ENCODE measurements around the gene TRIM62. TPM values are rescaled to one million over a fixed set of nuclear protein-coding genes. Genes with fewer than 3 reads are reported as not detected.

TRIM62 gene
- total RNA-seq, 1 donor from 2014 or later = 8.8 TPM

DNA sequence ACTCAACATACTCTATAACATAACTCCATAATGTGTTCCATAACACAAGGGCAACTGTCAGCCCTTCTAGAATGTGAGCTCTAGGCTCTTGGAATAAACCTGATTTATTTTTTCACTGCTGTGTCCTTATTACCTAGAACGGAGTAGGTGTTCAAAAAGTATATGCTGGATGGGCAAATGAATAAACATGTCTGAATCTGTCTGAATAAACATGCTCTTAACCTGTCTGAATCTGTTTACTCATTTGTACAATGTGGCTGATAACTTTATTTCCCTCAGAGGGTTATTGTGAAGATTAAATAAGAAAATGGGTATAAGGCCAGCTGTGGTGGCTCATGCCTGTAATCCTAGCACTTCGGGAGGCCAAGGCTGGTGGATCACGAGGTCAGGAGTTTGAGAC lies 58.6 kb downstream of the TRIM62 start:
- TF ChIP-seq, protein P1, sequence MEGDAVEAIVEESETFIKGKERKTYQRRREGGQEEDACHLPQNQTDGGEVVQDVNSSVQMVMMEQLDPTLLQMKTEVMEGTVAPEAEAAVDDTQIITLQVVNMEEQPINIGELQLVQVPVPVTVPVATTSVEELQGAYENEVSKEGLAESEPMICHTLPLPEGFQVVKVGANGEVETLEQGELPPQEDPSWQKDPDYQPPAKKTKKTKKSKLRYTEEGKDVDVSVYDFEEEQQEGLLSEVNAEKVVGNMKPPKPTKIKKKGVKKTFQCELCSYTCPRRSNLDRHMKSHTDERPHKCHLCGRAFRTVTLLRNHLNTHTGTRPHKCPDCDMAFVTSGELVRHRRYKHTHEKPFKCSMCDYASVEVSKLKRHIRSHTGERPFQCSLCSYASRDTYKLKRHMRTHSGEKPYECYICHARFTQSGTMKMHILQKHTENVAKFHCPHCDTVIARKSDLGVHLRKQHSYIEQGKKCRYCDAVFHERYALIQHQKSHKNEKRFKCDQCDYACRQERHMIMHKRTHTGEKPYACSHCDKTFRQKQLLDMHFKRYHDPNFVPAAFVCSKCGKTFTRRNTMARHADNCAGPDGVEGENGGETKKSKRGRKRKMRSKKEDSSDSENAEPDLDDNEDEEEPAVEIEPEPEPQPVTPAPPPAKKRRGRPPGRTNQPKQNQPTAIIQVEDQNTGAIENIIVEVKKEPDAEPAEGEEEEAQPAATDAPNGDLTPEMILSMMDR (IDR thresholded peaks at IDR 0.05) = no peak
- TF ChIP-seq POLR2A (IDR thresholded peaks at IDR 0.05) = no peak
- no peak for TF ChIP-seq POLR2AphosphoS5 (IDR thresholded peaks at IDR 0.05; ENCODE audit: insufficient read depth in 1 of 2, low read depth in 1 of 2)
- no peaks in the 10 kb centered on the region for H3K9me3 ChIP-seq
- peaks cover 18% of the 10 kb centered on the region for H3K4me1 ChIP-seq
- no peak overlapping the region for H3K4me3 ChIP-seq
- intact Hi-C loops (cut with DNase I) = no loop called here
- no peak for DNase-seq (ENCODE audit: extremely low spot score in 2 of 2)
- no peaks in the 10 kb centered on the region for H3K27me3 ChIP-seq
- no peaks in the 10 kb centered on the region for H3K36me3 ChIP-seq
- H3K27ac ChIP-seq = no peak overlapping the region

DNA sequence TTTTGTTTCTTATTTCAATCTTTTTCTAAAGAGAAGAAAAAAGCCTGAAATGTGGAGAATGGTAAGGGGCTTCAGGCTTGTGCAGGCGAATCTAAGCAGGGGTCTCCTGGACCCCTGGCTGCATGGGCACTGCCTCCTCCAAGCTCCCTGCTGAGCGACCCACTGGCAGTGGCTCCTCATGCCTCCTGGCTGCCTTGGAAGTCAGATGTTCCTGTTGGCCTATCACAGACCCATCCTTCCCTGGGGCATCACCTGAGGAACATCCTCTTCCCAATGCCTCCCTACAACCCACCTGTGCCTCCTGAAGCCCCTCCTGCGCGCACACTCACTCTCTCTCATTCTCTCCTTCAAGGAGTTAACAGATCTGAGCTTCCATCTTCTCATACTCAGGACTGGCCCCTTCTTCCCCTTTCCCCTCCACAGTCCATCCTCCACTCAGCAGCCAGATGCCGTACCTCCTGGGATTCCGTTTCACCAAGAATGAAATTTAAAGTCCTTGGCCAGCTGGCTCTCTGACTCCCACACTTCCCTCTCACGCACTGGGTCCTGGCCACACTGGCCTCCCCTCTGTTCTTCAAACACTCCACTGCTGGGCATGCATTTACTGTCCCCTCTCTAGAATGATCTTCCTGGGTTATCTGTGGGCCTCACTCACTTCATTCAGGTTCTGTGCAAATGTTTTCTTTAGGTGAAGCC lies 59.2 kb downstream of the TRIM62 start:
- Histone ChIP-seq H3K4me1 (peaks cover 11% of the 10 kb centered on the region), H3K9me3 (no peaks in the 10 kb centered on the region), H3K36me3 (no peaks in the 10 kb centered on the region), H3K27me3 (no peaks in the 10 kb centered on the region), H3K27ac (no peak overlapping the region), H3K4me3 (no peak overlapping the region)
- peak in 1 of 2 donors; percentile 64 for DNase-seq (ENCODE audit: extremely low spot score in 2 of 2)
- intact Hi-C loops (cut with DNase I) = no loop called here
- TF ChIP-seq, protein P1 (IDR thresholded peaks at IDR 0.05) = no peak
- TF ChIP-seq POLR2AphosphoS5 (IDR thresholded peaks at IDR 0.05; ENCODE audit: insufficient read depth in 1 of 2, low read depth in 1 of 2) (no peak), POLR2A (IDR thresholded peaks at IDR 0.05) (no peak)

DNA sequence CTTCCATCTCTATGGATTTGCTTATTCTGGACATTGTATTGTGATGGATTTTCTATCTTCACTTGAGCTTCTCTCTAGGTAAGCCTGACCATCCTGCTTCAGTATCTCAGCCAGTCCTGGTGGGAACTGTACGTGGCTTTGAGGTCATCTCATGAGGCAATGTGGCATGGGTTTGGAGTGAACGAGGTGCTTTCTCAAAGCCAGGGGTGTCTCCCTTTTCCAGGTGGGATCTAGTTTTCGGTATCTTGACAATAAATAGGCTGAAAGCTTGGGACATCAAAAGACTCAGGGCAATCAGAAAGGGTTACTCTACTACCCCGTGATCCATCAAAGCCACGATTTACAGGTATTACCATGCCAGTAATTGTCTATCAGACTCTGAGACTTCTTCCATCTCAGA lies 60.1 kb downstream of the TRIM62 start:
- Histone ChIP-seq H3K4me1 (peaks cover 9% of the 10 kb centered on the region), H3K36me3 (no peaks in the 10 kb centered on the region), H3K27ac (no peak overlapping the region), H3K27me3 (no peaks in the 10 kb centered on the region), H3K4me3 (no peak overlapping the region), H3K9me3 (no peaks in the 10 kb centered on the region)
- intact Hi-C loops (cut with DNase I) = no loop called here
- peak in 1 of 2 donors; percentile 67 for DNase-seq (ENCODE audit: extremely low spot score in 2 of 2)
- TF ChIP-seq POLR2A (IDR thresholded peaks at IDR 0.05) (no peak), POLR2AphosphoS5 (IDR thresholded peaks at IDR 0.05; ENCODE audit: insufficient read depth in 1 of 2, low read depth in 1 of 2) (no peak)
- TF ChIP-seq, protein P1 (IDR thresholded peaks at IDR 0.05) = no peak

DNA sequence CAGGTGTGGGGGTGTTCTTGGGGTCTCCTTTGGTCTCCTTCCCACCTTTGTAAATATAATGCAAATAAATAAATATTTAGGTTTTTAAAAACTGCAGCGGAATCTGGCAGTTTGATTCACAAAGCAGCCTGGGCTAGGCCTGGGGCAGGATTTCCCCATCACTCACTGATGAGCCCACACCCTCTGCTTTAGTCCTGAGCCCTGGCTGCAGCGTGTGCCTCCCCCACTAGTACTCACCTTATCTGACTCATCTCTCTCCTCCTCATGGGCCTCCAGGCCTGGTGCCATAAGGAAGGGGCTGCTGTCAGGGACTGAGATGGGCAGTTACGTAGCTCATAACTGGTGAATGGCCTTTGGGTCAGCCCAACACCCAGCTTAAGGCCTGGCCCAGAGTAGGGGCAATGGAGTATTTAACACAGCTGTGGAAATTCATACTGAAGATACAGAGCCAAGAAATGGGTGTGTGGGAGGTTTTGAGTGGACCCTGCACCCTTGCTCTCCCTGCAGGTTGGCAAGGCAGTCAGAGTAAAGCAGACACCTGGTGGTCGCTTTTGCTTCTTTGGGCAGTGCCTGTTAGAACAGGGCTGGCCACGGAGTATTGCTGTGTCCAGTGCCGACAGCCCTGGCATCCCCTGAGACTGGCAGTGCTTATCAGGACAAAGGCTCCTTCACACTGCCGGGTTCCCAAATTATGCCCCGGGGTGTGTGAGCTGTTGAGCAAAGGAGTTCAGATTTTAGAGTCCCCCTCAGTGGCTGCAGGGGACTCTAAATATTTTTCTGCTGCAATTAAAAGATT lies 61.2 kb downstream of the TRIM62 start:
- no peak overlapping the region for H3K4me3 ChIP-seq

More for the DNA sequence above, 61.2 kb downstream of the TRIM62 start:
- H3K36me3 ChIP-seq = no peaks in the 10 kb centered on the region
- no peak for DNase-seq (ENCODE audit: extremely low spot score in 2 of 2)
- no peaks in the 10 kb centered on the region for H3K27me3 ChIP-seq
- no peaks in the 10 kb centered on the region for H3K4me1 ChIP-seq
- H3K27ac ChIP-seq = no peak overlapping the region
- intact Hi-C loops (cut with DNase I) = no loop called here
- TF ChIP-seq POLR2A (IDR thresholded peaks at IDR 0.05) (no peak), POLR2AphosphoS5 (IDR thresholded peaks at IDR 0.05; ENCODE audit: insufficient read depth in 1 of 2, low read depth in 1 of 2) (no peak)
- TF ChIP-seq, protein P1 (IDR thresholded peaks at IDR 0.05) = no peak
- no peaks in the 10 kb centered on the region for H3K9me3 ChIP-seq

Data from vagina (tissue), 2 donors.